ENCODE data around the gene PTGFR. TPM values are rescaled to one million over a fixed set of nuclear protein-coding genes. Genes with fewer than 3 reads are reported as not detected.
A peak's percentile ranks its signal among the peaks of the same experiment; 100 is the strongest.

PTGFR gene
- polyA plus RNA-seq, 1 experiment: 4.1 TPM

DNA sequence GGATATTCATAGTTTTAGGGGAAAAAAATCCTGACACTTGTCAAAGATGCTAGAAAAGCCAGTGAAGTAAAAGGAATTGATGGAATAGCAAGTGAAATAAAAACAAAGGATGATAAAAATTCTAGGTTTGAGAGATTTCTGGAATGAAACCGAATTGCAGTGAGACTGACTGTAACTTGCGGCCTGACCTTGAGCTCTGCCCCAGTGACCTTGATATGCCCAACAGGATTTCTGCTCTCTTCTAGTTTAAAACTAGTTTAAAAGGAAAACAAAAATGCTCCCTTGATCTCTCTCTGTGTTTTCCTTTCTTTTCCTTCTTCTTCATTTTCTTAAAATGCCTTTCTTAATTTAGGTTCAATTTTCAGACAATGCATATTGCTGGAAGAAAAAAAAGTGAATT lies 74.6 kb downstream of the PTGFR start:
- H3K27me3 ChIP-seq (ENCODE audit: control insufficient read depth, insufficient read depth, low read length): no peaks in the 10 kb centered on the region
- POLR2A ChIA-PET: no interaction called here
- no peaks in the 10 kb centered on the region for H3K36me3 ChIP-seq (ENCODE audit: control insufficient read depth, insufficient read depth, low read length)
- CTCF ChIA-PET: interaction anchor here (0.9 kb wide), 1 partner anchor 10 kb away, joined by 3 read pairs; no protein-coding TSS in a partner anchor
- no peak for DNase-seq (ENCODE audit: low read depth)
- TF ChIP-seq, protein P1, sequence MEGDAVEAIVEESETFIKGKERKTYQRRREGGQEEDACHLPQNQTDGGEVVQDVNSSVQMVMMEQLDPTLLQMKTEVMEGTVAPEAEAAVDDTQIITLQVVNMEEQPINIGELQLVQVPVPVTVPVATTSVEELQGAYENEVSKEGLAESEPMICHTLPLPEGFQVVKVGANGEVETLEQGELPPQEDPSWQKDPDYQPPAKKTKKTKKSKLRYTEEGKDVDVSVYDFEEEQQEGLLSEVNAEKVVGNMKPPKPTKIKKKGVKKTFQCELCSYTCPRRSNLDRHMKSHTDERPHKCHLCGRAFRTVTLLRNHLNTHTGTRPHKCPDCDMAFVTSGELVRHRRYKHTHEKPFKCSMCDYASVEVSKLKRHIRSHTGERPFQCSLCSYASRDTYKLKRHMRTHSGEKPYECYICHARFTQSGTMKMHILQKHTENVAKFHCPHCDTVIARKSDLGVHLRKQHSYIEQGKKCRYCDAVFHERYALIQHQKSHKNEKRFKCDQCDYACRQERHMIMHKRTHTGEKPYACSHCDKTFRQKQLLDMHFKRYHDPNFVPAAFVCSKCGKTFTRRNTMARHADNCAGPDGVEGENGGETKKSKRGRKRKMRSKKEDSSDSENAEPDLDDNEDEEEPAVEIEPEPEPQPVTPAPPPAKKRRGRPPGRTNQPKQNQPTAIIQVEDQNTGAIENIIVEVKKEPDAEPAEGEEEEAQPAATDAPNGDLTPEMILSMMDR (IDR thresholded peaks at IDR 0.05; ENCODE audit: insufficient read depth, low read depth, low read length): no peak
- H3K4me3 ChIP-seq (ENCODE audit: low read depth, low read length): no peak overlapping the region

DNA sequence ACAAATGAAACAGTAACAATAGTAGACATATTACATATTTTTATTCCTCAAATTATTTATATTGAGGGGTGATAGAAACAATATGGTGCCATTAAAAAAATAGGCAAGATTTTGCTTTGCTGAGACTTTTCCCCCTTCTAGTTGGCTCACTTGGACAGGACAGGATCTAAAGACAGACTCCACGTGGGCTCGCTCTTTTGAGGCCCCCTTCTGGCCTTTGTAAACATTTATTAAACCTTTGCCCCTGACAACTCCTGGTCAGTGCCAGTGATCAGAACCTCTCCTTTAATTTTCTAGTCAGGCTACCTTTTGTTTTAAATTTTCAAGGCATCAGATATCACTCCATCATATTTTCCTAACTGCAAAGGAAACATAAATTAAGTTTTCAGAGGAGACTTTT lies 79.8 kb downstream of the PTGFR start:
- POLR2A ChIA-PET: no interaction called here
- no peaks in the 10 kb centered on the region for H3K36me3 ChIP-seq (ENCODE audit: control insufficient read depth, insufficient read depth, low read length)
- TF ChIP-seq, protein P1 (IDR thresholded peaks at IDR 0.05; ENCODE audit: insufficient read depth, low read depth, low read length): 0 out of 2 replicates have a peak, but pooled peaks have one; percentile 2

DNA sequence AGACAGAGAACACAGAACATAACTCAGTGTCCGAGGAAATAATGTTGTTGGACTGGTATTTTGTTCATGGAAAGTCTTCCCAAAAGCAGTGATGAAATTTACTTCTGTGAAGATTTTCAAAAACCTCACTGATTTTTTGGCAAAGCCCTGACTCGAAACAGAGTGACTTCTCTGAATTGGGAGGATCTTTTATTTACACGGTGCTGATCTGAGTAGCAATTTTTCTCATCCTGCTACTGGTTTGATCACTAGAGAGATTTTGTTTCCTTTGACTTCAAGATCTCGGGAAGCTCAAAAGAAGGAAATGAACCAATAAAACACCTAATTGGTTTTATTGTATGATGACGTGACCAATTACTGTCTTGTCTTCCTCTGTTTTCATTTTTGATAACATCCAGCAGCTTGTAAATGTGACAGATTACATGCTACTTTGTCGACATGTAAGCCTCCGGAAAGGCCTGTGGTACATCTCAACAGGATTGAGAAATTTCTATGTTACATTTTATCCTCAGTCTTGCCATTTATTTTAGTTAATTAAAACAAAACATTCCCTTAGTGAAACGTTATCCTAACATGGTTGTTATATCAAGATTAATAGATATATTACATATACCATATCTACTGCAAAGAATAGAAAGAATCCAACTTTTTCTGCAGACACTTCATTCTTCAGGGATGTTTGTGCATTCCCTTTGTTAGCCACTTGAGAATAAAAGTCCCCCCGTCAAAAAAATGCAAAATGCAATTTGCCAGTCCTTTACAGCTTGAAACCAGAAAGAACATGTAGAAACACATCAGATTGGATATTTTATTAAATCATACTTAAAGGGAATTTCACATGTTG lies 86.7 kb downstream of the PTGFR start:
- ChIA-PET POLR2A (no interaction called here), CTCF (interaction anchor here (0.8 kb wide), 1 partner anchor 20 kb away, joined by 3 read pairs; no protein-coding TSS in a partner anchor)
- Histone ChIP-seq H3K4me3 (ENCODE audit: low read depth, low read length) (no peak overlapping the region), H3K27me3 (ENCODE audit: control insufficient read depth, insufficient read depth, low read length) (no peaks in the 10 kb centered on the region), H3K36me3 (ENCODE audit: control insufficient read depth, insufficient read depth, low read length) (no peaks in the 10 kb centered on the region)
- TF ChIP-seq, protein P1 (IDR thresholded peaks at IDR 0.05; ENCODE audit: insufficient read depth, low read depth, low read length): no peak
- peak; percentile 10 for DNase-seq (ENCODE audit: low read depth)

More for the DNA sequence above, 79.8 kb downstream of the PTGFR start:
- Histone ChIP-seq H3K4me3 (ENCODE audit: low read depth, low read length) (no peak overlapping the region), H3K27me3 (ENCODE audit: control insufficient read depth, insufficient read depth, low read length) (no peaks in the 10 kb centered on the region)
- CTCF ChIA-PET: no interaction called here
- no peak for DNase-seq (ENCODE audit: low read depth)

DNA sequence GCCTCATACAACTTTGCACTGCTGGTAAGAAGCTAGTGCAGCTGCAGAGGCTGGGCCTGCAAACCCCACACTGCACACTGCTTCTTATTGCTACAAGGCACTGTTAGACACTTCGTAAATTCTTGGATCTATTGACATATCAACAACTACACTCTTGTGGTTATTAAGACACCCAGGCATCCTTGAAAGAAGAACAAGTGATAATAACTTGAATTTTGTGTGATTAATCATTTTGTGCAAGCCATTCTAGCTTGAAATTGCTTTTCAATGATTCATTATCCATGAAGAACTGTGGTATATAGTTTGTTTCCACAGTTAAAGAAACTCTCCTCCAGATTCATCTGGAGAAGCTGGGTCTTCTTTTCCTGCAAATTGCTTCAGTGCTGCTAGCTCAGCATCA lies 95.8 kb downstream of the PTGFR start:
- TF ChIP-seq, protein P1 (IDR thresholded peaks at IDR 0.05; ENCODE audit: insufficient read depth, low read depth, low read length): no peak
- ChIA-PET POLR2A (no interaction called here), CTCF (interaction anchor here (0.6 kb wide), 1 partner anchor 11 kb away, joined by 3 read pairs; no protein-coding TSS in a partner anchor)
- Histone ChIP-seq H3K4me3 (ENCODE audit: low read depth, low read length) (no peak overlapping the region), H3K27me3 (ENCODE audit: control insufficient read depth, insufficient read depth, low read length) (no peaks in the 10 kb centered on the region), H3K36me3 (ENCODE audit: control insufficient read depth, insufficient read depth, low read length) (no peaks in the 10 kb centered on the region)
- peak; percentile 12 for DNase-seq (ENCODE audit: low read depth)

DNA sequence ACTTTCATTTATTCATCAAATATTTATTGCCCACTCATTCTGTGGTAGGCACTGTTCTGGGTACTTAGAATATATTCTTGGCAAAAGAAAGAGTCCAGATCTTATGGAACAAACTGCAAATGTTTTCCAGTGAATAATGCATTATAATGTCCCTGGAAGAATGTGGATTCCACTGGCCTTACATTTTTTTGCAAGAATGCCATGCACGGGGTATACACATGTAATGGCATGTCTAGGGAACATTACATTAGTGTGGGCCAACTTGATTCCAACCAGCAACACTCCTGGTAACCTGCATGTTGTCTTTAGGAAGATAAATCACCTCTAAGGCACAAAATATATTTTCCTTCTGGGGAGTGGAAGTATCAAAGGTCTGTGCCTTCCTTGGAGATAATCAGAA lies 96.4 kb downstream of the PTGFR start:
- DNase-seq (ENCODE audit: low read depth): no peak
- TF ChIP-seq, protein P1 (IDR thresholded peaks at IDR 0.05; ENCODE audit: insufficient read depth, low read depth, low read length): no peak
- H3K27me3 ChIP-seq (ENCODE audit: control insufficient read depth, insufficient read depth, low read length): no peaks in the 10 kb centered on the region
- no peaks in the 10 kb centered on the region for H3K36me3 ChIP-seq (ENCODE audit: control insufficient read depth, insufficient read depth, low read length)
- POLR2A ChIA-PET: no interaction called here
- no peak overlapping the region for H3K4me3 ChIP-seq (ENCODE audit: low read depth, low read length)
- CTCF ChIA-PET: no interaction called here

Other genes with a start within 250 kb of the PTGFR start
- 0.28 and 1.1 TPM in 2 replicates for gene IFI44L, start 129.5 kb downstream of the PTGFR start, polyA plus RNA-seq (2011; rRNA removed)
- gene IFI44, start 158.9 kb downstream of the PTGFR start, polyA plus RNA-seq (2011; rRNA removed): 2.2 and 5.4 TPM in 2 replicates